ENCODE data around the gene DOK6. TPM values are rescaled to one million over a fixed set of nuclear protein-coding genes. Genes with fewer than 3 reads are reported as not detected.

DOK6 gene
- total RNA-seq, 1 experiment from 2014 or later = 4.1 TPM

GRCh38 chr18:69734536-69734935 lies 333.8 kb downstream of the DOK6 start (continued):
- TF ChIP-seq ARID4B (CRISPR knock-in tag; IDR thresholded peaks at IDR 0.05; ENCODE audit: borderline replicate concordance) (no peak), GABPB1 (CRISPR knock-in tag; IDR thresholded peaks at IDR 0.05) (no peak), ZNF317 (CRISPR knock-in tag; IDR thresholded peaks at IDR 0.05; ENCODE audit: borderline replicate concordance, low read depth) (no peak), ELF4 (CRISPR knock-in tag; IDR thresholded peaks at IDR 0.05; ENCODE audit: low read depth) (no peak), CBFB (CRISPR knock-in tag; IDR thresholded peaks at IDR 0.05; ENCODE audit: low read depth) (no peak), FOXJ3 (CRISPR knock-in tag; IDR thresholded peaks at IDR 0.05; ENCODE audit: borderline replicate concordance) (no peak), PRDM15 (CRISPR knock-in tag; IDR thresholded peaks at IDR 0.05) (no peak), JUN (CRISPR knock-in tag; IDR thresholded peaks at IDR 0.05) (no peak), MLX (CRISPR knock-in tag; IDR thresholded peaks at IDR 0.05) (no peak)

GRCh38 chr18:69736730-69737129 lies 336.0 kb downstream of the DOK6 start:
- Mint-ChIP-seq H3K4me3 (no peak overlapping the region), H3K9me3 (peaks cover 24% of the 10 kb centered on the region), H3K27me3 (ENCODE audit: low read depth) (no peaks in the 10 kb centered on the region), H3K4me1 (peaks cover 13% of the 10 kb centered on the region), H3K36me3 (peaks cover 25% of the 10 kb centered on the region), H3K27ac (no peak overlapping the region)
- ChIA-PET CTCF (no interaction called here), POLR2A (no interaction called here)
- no peak for ATAC-seq
- DNase-seq (ENCODE audit: low spot score) = no peak
- TF ChIP-seq GABPB1 (CRISPR knock-in tag; IDR thresholded peaks at IDR 0.05) = no peak
- TF ChIP-seq SMAD3 (CRISPR knock-in tag; IDR thresholded peaks at IDR 0.05; ENCODE audit: borderline replicate concordance) = no peak
- TF ChIP-seq NFATC4 (CRISPR knock-in tag; IDR thresholded peaks at IDR 0.05) = no peak
- TF ChIP-seq STAT6 (CRISPR knock-in tag; conservative IDR thresholded peaks at IDR 0.05; ENCODE audit: low read depth) = no peak
- no peak for TF ChIP-seq ZNF396 (CRISPR knock-in tag; IDR thresholded peaks at IDR 0.05; ENCODE audit: borderline replicate concordance)
- no peak for TF ChIP-seq JAZF1 (CRISPR knock-in tag; IDR thresholded peaks at IDR 0.05)
- TF ChIP-seq MYBL2 (CRISPR knock-in tag; IDR thresholded peaks at IDR 0.05) = no peak
- TF ChIP-seq ERG (CRISPR knock-in tag; IDR thresholded peaks at IDR 0.05) = no peak
- no peak for TF ChIP-seq CREB1 (CRISPR knock-in tag; IDR thresholded peaks at IDR 0.05)
- no peak for TF ChIP-seq ZNF138 (CRISPR knock-in tag; conservative IDR thresholded peaks at IDR 0.05)
- no peak for TF ChIP-seq ETV6 (CRISPR knock-in tag; IDR thresholded peaks at IDR 0.05)
- TF ChIP-seq ZNF416 (CRISPR knock-in tag; IDR thresholded peaks at IDR 0.05) = no peak
- TF ChIP-seq ZSCAN18 (CRISPR knock-in tag; IDR thresholded peaks at IDR 0.05) = no peak
- no peak for TF ChIP-seq MXD4 (CRISPR knock-in tag; IDR thresholded peaks at IDR 0.05; ENCODE audit: borderline replicate concordance)
- no peak for TF ChIP-seq CREM (CRISPR knock-in tag; IDR thresholded peaks at IDR 0.05)
- no peak for TF ChIP-seq JUN (CRISPR knock-in tag; IDR thresholded peaks at IDR 0.05)
- no peak for TF ChIP-seq CBFB (CRISPR knock-in tag; IDR thresholded peaks at IDR 0.05; ENCODE audit: low read depth)

Data from WTC11 (cell line).